GM13976 (cell line): ENCODE results near the gene OR2S2.

ENCODE experiments used
- DNase-seq: peaks from one replicate; pipeline ENCODE4 v3.0.0; 2012; ENCODE audit warnings: low spot score
- in situ Hi-C: fragments of 300-500 bp; cut with MboI; formaldehyde crosslinking; loops from one replicate; pipeline ENCODE4 v1.12.0; 2022; ENCODE audit warnings: low sequenced_read_pairs, mixed read lengths, inconsistent platforms; ENCODE audit not compliant: unreplicated experiment
- TF ChIP-seq, protein P1 (sequence below): IDR thresholded peaks from 2 replicates; pipeline ENCODE4 v1.5.1; 2012; ENCODE audit warnings: borderline replicate concordance, mild to moderate bottlenecking; ENCODE audit not compliant: insufficient read depth; ENCODE audit errors: extremely low read depth, missing control alignments, control extremely low read depth

Gene OR2S2

DNA sequence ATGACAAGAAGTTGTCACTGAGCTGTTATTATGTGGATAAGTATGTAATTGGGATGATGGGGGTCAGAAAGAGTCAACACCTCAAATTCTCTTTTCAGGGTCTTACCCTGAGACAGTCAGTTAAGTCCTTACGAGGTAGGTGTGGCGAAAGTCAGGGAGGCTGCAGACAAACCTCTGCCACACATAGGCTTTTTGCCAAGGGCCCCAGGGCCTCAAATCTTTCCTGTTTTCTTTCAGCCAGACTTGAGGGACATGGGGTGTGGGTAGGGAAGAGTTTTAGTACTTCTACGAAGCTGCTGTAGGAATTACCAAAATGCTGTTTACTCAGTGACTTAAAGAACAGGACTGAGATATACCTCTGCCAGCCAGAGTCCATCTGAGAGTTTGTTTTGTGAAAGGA lies 13.8 kb downstream of the OR2S2 start:
- DNase-seq: no peak
- in situ Hi-C loops: no loop called here

DNA sequence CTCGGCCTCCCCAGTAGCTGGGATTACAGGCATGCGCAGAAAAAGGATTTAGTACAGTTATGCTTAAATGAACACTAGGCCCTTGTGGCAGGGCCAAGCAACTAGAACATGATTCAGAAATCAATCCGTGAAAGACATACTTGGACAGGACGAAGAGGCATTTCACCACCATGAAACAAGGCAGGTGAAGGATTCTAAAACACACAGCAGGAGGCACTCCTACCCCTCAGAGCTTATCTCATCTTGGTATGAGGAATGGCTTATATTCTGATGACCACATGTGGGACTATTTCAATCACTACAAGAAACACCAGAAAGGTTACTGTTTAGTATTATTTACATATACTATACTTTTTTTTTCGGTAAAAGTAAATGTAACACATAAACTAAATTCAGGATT lies 15.7 kb downstream of the OR2S2 start:
- DNase-seq: no peak
- TF ChIP-seq, protein P1, sequence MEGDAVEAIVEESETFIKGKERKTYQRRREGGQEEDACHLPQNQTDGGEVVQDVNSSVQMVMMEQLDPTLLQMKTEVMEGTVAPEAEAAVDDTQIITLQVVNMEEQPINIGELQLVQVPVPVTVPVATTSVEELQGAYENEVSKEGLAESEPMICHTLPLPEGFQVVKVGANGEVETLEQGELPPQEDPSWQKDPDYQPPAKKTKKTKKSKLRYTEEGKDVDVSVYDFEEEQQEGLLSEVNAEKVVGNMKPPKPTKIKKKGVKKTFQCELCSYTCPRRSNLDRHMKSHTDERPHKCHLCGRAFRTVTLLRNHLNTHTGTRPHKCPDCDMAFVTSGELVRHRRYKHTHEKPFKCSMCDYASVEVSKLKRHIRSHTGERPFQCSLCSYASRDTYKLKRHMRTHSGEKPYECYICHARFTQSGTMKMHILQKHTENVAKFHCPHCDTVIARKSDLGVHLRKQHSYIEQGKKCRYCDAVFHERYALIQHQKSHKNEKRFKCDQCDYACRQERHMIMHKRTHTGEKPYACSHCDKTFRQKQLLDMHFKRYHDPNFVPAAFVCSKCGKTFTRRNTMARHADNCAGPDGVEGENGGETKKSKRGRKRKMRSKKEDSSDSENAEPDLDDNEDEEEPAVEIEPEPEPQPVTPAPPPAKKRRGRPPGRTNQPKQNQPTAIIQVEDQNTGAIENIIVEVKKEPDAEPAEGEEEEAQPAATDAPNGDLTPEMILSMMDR: no peak
- in situ Hi-C loops: no loop called here

More for the DNA sequence above, 13.8 kb downstream of the OR2S2 start:
- TF ChIP-seq, protein P1: no peak

DNA sequence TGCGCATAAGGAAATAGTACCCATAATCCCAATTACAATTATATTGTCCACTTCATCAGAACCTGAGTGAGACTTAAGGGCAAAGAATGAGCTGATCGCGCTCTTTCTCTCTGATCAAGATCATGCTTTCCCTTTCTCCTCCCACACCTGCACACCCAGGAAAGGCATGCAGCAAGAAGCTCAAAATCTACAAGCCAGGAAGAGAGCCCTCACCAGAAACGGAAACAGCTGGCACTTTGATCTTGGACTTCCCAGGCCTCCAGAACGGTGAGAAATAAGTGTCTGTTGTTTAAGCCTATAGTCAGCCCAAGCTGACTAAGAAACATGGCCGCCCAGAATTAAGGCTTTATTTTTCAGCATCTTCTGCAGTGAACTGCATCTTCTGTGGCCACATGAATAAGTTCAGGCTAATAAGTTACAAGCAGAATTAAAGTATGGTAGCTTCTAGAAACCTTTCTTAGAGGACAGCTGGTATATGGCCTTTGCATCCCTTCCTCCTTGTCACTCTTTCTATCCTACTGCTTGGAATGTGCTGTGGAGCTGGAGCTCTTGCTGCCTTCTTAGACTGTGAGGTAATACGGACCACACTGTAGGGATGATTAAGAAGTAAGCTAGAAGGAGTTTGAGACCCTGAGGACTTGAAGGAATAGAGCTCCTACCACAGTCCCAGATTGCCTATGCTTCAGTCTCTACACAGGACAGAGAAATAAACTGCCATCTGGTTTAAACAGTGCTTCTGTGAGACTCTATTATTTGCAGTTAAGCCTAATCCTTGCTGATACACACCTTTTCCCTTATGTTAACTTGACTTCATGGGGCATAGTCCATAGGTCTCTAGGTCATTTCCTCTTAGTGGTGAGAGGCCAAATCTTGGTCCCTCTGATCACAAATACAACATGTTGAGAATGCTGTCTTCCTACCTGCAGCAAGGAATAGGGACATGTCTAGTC lies 17.2 kb downstream of the OR2S2 start:
- in situ Hi-C loops: no loop called here
- TF ChIP-seq, protein P1: no peak
- DNase-seq: no peak

DNA sequence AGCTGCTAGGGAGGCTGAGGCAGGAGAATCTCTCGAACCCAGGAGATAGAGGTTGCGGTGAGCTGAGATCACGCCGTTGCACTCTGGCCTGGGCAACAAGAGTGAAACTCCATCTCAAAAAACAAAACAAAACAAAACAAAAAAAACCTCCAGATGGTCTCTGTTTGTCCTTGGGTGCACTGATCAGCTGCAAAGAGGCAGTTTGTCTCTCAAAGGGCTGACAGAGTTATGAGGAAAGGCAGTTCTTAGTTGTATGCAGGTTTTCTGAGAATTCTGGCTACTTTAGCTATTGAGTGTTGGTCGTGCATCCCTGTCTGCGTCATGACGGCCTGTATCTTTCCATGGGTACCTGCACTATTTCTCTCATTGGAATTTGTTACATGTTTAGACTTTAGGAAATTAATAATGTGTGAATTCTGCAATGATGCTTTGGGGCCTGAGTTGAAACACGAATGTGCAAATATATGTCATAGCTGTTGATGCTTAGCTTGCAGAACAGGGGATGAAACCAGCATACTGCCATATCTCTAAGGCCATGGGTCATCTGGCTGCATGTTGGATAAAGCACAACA lies 18.2 kb downstream of the OR2S2 start:
- in situ Hi-C loops: no loop called here
- no peak for DNase-seq
- TF ChIP-seq, protein P1: no peak

DNA sequence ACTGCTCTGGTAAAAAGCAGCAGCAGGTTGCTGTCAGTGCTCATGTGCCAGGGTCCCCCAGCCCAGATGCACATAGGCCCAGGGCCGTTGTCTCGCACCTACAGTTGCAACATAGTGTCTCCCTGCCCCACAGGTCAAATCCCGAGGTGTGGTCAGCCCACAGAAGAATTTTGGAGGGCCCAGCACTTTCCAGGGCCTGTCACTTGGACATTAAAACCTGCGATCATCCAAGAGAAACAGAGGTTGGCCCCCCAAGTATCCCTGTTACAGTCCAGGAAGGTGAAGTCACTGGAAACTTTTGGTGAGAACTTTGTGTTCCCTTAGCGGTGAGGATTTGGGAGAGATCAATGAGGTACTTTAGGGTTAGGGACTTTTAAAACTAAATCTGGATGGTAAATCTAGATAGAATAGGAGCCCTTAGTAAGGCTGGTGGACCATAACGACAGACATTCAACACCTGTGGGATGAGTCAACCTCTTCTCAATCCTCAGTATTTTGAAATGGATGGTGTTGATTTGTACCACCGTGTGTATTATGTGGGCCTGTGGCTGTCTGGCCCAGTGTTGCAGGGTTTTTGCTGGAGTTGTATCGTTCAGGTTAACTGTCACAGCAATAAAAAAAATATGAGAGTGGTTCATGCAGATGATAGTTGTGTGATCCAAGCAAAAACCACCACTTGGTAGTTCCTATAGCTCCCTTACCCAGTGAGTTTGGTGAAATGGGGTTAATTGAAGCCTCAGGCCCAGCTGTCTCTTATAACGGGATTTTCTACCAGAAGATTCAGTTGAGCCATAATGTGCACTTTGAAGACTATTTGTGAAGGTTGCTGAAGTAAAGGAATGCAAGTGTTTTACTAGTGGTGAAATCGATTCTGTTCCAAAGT lies 19.2 kb downstream of the OR2S2 start:
- DNase-seq: no peak
- TF ChIP-seq, protein P1: no peak
- in situ Hi-C loops: no loop called here

DNA sequence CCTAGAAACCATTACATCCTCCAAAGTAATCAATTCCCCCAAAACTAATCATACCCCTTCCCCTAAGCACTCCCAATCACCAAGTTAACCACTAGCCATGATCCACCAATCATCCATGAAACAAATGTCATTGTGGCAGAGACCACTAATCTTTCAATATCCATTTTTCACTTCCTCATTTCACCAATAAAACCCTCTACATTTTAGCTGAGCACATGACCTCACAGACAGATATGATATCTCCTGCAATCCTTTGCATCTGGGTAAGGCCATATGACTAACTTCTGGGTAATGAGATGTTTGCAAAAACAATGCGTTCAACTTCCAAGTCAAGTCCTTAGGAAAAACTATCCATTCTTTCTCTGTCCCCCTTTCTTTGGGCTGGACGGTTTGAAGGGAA lies 20.7 kb downstream of the OR2S2 start:
- DNase-seq: no peak
- in situ Hi-C loops: no loop called here
- TF ChIP-seq, protein P1: no peak
